SW480 (cell line): ENCODE results near the gene SCARB1.

ENCODE experiments used
- DNase-seq: peaks from one replicate; pipeline ENCODE4 v3.0.0-alpha.2; 2016; ENCODE audit warnings: low spot score

SCARB1 gene

GRCh38 chr12:124760560-124760959 lies 103.1 kb downstream of the SCARB1 start:
- no peak for DNase-seq

GRCh38 chr12:124759841-124760503 lies 103.7 kb downstream of the SCARB1 start:
- DNase-seq = no peak

DNA sequence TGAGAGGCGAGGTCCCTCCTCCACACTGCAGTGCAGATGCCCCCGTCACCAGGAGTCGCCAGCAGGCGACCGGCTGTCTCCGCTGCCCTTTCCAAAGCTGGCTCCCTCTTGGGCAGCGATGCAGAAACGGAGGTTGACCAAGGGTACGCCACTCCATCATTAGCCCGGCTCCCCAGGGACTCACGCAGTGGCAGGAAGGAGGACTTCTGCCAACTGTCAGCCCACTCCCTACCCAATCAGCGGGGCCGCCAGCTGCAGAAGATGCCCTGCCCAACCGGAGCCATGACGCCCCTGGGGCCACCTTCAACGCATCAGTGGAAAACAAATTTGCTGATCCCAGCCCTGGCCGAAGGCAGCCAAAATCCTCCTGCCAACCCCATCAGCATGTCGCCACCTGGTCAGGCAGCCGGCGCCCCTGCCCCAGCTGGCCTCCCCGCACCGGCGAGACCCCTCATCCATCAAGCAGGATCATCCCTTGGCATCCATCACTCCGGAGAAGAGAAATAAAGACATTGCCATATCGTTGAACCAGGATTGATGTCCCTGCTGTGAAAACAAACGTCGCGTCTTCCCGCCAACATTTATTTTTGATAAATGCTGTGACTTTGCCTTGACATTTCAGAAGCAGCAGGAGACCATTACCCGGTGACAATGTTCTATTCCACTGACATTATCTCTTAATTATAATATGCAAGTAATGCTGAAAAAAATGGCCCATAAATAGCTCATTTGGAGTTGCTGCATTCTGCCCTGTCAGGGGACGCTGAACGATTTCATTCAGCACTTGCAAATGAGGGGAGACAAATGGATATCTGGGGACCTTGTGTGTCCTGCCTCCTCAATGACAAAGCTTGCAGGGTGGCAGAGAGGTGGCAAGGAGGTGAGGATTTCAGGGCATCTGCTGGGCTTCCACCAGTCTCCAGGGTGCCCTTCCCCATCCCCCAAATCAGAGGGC lies 105.1 kb downstream of the SCARB1 start:
- DNase-seq = no peak

DNA sequence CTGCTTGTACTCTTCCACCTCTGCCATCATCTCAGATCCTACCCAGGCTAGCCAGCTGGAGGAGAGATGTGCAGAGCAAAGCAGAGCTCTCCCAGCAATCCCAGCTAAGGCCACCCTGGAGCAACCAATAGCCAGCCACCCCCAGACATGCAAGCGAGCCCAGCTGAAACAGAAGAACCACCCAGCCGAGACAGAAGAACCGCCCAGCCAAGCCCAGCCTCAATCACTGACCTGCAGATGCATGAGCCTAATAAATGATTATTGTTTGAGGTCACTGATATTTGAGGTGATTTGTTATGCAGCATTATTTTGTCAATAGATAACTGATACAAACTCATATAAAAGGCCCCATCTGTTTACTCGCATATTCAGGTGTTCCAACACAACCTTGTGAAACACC lies 106.3 kb downstream of the SCARB1 start:
- DNase-seq = no peak

GRCh38 chr12:124756760-124757159 lies 106.9 kb downstream of the SCARB1 start:
- DNase-seq = no peak

GRCh38 chr12:124756166-124756565 lies 107.5 kb downstream of the SCARB1 start:
- no peak for DNase-seq

DNA sequence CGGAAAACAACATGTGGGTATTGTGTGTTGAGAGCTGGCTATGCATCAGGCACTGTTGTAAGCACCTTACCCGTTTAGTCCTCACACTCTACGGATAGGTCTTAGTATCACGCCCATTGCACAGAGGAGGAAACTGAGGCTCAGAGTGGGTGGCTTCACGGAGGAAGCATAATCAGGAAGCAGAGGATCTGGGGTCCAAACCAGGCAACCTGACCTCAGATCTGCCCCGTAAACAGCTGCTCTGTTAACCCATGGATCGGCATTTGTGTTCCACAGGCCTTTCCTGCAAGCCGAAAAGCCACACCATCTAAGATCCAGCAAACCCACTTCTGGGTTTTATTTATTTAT lies 107.9 kb downstream of the SCARB1 start:
- DNase-seq = no peak

- DNase-seq = no peak
Observed at GRCh38 chr12:124754949-124755800, 108.5 kb downstream of the SCARB1 start.

DNA sequence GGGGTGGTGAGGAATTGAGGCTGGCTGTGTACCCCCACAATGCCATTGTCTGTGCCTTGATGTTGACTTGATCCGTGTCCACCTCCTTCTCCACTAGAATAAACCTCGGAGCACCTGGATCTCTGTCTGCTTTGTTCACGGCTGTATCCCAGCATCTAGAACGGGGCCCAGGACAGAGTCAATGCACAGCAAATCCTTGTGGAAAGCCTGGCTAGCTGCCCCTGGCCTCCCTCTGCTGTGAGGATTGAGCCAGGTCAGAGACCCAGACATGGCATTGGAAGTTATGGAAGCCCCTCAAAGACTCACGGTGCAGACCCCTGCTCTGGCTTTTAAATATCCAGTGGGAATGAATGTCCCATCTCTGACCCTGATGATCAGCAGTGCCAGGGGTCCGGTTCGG lies 109.2 kb downstream of the SCARB1 start:
- no peak for DNase-seq

DNA sequence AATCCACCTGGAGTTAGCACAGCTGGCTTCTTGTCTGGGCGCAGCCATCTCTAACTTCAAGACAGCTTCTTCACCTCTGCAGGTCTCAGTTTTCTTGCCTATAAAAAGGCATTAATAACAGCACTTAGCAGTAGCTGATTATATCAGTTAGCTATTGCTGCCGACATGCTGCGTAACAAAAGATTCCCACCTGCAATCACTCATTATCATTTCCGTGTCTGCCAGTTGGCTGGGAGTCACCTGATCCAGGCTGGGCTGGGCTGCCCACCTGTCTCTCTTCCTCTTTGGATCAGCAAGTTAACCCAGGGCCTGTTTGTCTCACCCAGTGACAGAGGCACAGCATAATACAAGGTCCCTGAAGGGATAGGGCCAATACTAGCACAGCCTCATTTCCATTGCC lies 109.7 kb downstream of the SCARB1 start:
- DNase-seq = no peak

GRCh38 chr12:124753228-124753591 lies 110.5 kb downstream of the SCARB1 start:
- DNase-seq = no peak

- no peak for DNase-seq
Observed at GRCh38 chr12:124752437-124753227, 111.0 kb downstream of the SCARB1 start.

- no peak for DNase-seq
Observed at GRCh38 chr12:124751654-124752355, 111.9 kb downstream of the SCARB1 start.

- DNase-seq = no peak
Observed at GRCh38 chr12:124750787-124751471, 112.7 kb downstream of the SCARB1 start.

- DNase-seq = no peak
Observed at GRCh38 chr12:124750149-124750656, 113.5 kb downstream of the SCARB1 start.

DNA sequence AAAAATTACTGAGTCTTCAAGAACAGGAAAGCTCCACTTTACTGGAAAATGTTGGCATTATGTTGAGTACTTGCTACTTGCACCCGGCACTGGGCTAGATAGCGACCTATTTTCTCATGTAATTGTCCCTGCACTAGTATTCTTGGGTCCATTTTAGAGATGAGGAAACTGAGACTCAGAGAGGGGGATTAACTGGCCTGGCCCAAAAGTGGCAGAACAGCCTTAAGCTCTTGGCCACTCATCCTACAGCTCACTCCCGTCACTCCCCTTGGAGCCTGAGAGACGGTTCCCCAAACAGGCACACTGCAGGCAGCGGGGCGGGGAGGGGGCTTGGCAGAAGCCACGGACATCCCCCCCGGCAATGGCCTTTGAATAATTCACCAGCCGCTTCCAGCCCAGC lies 113.9 kb downstream of the SCARB1 start:
- DNase-seq = no peak

DNA sequence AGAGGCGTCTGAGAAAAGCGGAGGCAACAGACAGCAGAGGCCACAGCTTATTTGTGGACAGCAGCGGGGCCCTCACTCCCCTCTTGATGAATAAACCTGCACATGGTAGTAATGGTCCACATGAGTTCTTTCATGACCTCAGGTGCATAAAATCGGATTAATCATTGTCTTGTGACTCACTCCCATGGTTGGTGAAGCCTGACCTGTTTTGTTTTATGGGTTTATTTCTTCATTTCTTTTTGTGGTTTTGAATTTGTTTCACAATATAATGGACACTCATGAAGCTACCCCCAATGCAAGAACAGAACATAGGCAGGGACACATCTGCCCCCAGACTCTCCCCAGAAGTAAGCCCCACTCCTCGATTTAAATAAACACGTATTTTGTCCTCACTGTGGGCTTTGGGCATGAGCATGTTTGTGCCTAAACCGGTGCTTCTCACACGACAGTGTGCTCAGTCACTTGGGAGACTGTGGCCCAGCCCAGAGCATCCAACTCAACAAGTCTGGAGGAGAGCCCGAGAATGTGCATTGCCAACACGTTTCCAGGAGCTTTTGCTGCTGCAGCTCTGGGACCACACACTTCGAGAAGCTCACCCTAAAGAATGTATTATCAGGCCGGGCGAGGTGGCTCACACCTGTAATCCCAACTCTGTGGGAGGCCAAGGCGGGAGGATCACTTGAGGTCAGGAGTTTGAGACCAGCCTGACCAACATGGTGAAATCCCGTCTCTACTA lies 116.1 kb downstream of the SCARB1 start:
- DNase-seq = peak; percentile 93

GRCh38 chr12:124746649-124747425 lies 116.8 kb downstream of the SCARB1 start:
- DNase-seq = no peak
